Fibroblast of pulmonary artery (primary cell): ENCODE data around the gene RFTN1.

Experiments
- DNase-seq: peaks from one replicate; pipeline ENCODE4 v3.0.0-alpha.2; 2010; ENCODE audit warnings: low read depth
- H3K4me3 ChIP-seq: replicated peaks from 2 replicates; pipeline ENCODE4 v1.5.1; 2011; ENCODE audit warnings: low read depth, mild to moderate bottlenecking, control low read depth, low read length, moderate library complexity
- TF ChIP-seq, protein P1 (sequence below): IDR thresholded peaks from 2 replicates; pipeline ENCODE4 v1.5.1; 2011; ENCODE audit warnings: mild to moderate bottlenecking, control low read depth, low read length, inconsistent platforms; ENCODE audit errors: missing control alignments

Gene RFTN1

DNA sequence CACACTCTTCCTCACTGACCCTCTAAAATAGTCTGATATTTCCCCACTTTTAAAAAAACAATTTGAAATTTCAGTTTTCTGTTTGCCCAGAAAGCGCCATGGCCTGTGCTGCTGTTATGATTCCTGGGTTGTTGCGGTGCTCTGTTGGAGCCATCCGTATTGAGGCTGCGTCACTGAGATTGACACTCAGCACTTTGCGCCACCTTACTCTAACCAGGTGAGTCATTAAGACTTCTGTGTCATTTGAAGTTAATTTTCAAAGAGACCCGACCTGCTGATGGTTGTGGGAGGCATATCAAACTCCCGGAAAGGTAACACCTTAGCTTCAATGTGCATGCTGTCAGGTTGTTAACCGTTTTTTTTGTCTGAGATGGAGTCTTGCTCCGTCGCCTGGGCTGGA, 242.6 kb downstream of the RFTN1 start:
- DNase-seq: no peak
- TF ChIP-seq, protein P1, sequence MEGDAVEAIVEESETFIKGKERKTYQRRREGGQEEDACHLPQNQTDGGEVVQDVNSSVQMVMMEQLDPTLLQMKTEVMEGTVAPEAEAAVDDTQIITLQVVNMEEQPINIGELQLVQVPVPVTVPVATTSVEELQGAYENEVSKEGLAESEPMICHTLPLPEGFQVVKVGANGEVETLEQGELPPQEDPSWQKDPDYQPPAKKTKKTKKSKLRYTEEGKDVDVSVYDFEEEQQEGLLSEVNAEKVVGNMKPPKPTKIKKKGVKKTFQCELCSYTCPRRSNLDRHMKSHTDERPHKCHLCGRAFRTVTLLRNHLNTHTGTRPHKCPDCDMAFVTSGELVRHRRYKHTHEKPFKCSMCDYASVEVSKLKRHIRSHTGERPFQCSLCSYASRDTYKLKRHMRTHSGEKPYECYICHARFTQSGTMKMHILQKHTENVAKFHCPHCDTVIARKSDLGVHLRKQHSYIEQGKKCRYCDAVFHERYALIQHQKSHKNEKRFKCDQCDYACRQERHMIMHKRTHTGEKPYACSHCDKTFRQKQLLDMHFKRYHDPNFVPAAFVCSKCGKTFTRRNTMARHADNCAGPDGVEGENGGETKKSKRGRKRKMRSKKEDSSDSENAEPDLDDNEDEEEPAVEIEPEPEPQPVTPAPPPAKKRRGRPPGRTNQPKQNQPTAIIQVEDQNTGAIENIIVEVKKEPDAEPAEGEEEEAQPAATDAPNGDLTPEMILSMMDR: no peak
- no peak overlapping the region for H3K4me3 ChIP-seq

DNA sequence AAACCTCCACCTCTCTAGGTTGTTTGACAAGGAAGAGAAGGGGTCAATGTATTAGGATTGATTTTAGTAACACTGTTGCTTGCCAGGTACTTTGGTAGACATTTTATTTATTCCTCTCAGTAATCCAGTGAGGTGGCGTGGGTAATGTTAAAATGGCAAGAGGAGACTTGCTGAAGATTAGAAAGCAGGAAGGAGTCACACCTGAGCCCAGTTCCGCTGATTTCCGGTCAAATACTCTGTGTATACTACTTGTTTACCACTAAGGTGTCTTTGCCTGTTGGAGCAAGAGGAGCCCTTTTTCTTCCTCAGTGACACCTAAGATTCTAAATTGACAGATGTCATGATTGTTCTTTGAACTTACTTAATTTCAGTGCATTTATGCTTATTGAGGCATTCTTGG, 246.8 kb downstream of the RFTN1 start:
- no peak overlapping the region for H3K4me3 ChIP-seq
- TF ChIP-seq, protein P1: no peak
- no peak for DNase-seq
